Type B pancreatic cell (in vitro differentiated cells): ENCODE results near the gene CHDH. TPM values are rescaled to one million over a fixed set of nuclear protein-coding genes. Genes with fewer than 3 reads are reported as not detected.

Experiments
- DNase-seq: peaks from one replicate; pipeline ENCODE4 v3.0.0; 2021; ENCODE audit warnings: mixed read lengths; ENCODE audit not compliant: unreplicated experiment; ENCODE audit errors: extremely low spot score
- H3K27ac Mint-ChIP-seq: 2 replicates; pipeline ENCODE4 v1.8.0; 2021; ENCODE audit warnings: mild to moderate bottlenecking, mixed read lengths
- H3K27me3 Mint-ChIP-seq: 2 replicates; pipeline ENCODE4 v1.8.0; 2021; ENCODE audit warnings: mixed read lengths
- H3K36me3 Mint-ChIP-seq: 2 replicates; pipeline ENCODE4 v1.8.0; 2021; ENCODE audit warnings: mixed read lengths
- H3K4me1 Mint-ChIP-seq: one replicate; pipeline ENCODE4 v1.8.0; 2021; ENCODE audit warnings: mixed read lengths; ENCODE audit not compliant: unreplicated experiment
- H3K4me3 Mint-ChIP-seq: 2 replicates; pipeline ENCODE4 v1.8.0; 2021; ENCODE audit warnings: mild to moderate bottlenecking, mixed read lengths
- H3K9me3 Mint-ChIP-seq: 2 replicates; pipeline ENCODE4 v1.8.0; 2021; ENCODE audit warnings: mixed read lengths
- CTCF ChIP-seq: fragments of 200-600 bp; sonication (generic); conservative IDR thresholded peaks from 2 replicates; pipeline ENCODE4 v1.5.0; 2021; ENCODE audit warnings: antibody characterized with exemption, mild to moderate bottlenecking
- total RNA-seq: library from RNA; stranded (reverse); gene quantifications from 2 replicates; pipeline ENCODE4 v1.2.1, GENCODE V29; 2021; ENCODE audit warnings: low replicate concordance

The CHDH gene
- total RNA-seq, 1 donor from 2014 or later = 8.0 TPM

- DNase-seq = no peak
- no peaks in the 10 kb centered on the region for H3K36me3 Mint-ChIP-seq
- no peak overlapping the region for H3K27ac Mint-ChIP-seq
- no peak for TF ChIP-seq CTCF
- peaks cover 7% of the 10 kb centered on the region for H3K4me1 Mint-ChIP-seq
- H3K4me3 Mint-ChIP-seq = no peak overlapping the region
- no peaks in the 10 kb centered on the region for H3K27me3 Mint-ChIP-seq
- no peaks in the 10 kb centered on the region for H3K9me3 Mint-ChIP-seq
Measured at GRCh38 chr3:53823026-53823955, 22.9 kb downstream of the CHDH start.

- no peaks in the 10 kb centered on the region for H3K9me3 Mint-ChIP-seq
- TF ChIP-seq CTCF = no peak
- no peak for DNase-seq
- no peaks in the 10 kb centered on the region for H3K36me3 Mint-ChIP-seq
- no peaks in the 10 kb centered on the region for H3K27me3 Mint-ChIP-seq
- peaks cover 7% of the 10 kb centered on the region for H3K4me1 Mint-ChIP-seq
- H3K27ac Mint-ChIP-seq = no peak overlapping the region
- no peak overlapping the region for H3K4me3 Mint-ChIP-seq
Measured at GRCh38 chr3:53822331-53822741, 23.9 kb downstream of the CHDH start.

GRCh38 chr3:53821631-53822121, 24.5 kb downstream of the CHDH start:
- no peak for DNase-seq
- peak overlapping the region; percentile 36 for H3K27ac Mint-ChIP-seq
- no peak overlapping the region for H3K4me3 Mint-ChIP-seq
- no peaks in the 10 kb centered on the region for H3K9me3 Mint-ChIP-seq
- peaks cover 7% of the 10 kb centered on the region for H3K4me1 Mint-ChIP-seq
- H3K36me3 Mint-ChIP-seq = no peaks in the 10 kb centered on the region
- H3K27me3 Mint-ChIP-seq = no peaks in the 10 kb centered on the region
- no peak for TF ChIP-seq CTCF

GRCh38 chr3:53820756-53821580, 25.3 kb downstream of the CHDH start:
- no peak overlapping the region for H3K27ac Mint-ChIP-seq
- no peak overlapping the region for H3K4me3 Mint-ChIP-seq
- no peaks in the 10 kb centered on the region for H3K36me3 Mint-ChIP-seq
- peaks cover 7% of the 10 kb centered on the region for H3K4me1 Mint-ChIP-seq
- H3K27me3 Mint-ChIP-seq = no peaks in the 10 kb centered on the region
- no peaks in the 10 kb centered on the region for H3K9me3 Mint-ChIP-seq
- peak; percentile 58 for DNase-seq
- no peak for TF ChIP-seq CTCF

GRCh38 chr3:53820084-53820483, 26.1 kb downstream of the CHDH start:
- Mint-ChIP-seq H3K27ac (no peak overlapping the region), H3K9me3 (no peaks in the 10 kb centered on the region), H3K27me3 (no peaks in the 10 kb centered on the region), H3K4me3 (no peak overlapping the region), H3K4me1 (peaks cover 7% of the 10 kb centered on the region), H3K36me3 (no peaks in the 10 kb centered on the region)
- DNase-seq = no peak
- no peak for TF ChIP-seq CTCF
